ENCODE measurements around the gene SELP. TPM values are rescaled to one million over a fixed set of nuclear protein-coding genes. Genes with fewer than 3 reads are reported as not detected.

SELP gene
- total RNA-seq, 1 donor from 2014 or later = 1.4 TPM

GRCh38 chr1:169576241-169576934 is 53.5 kb downstream of the SELP start:
- no peak for DNase-seq

- DNase-seq = no peak
Observed at GRCh38 chr1:169574336-169574735, 55.6 kb downstream of the SELP start.

DNA sequence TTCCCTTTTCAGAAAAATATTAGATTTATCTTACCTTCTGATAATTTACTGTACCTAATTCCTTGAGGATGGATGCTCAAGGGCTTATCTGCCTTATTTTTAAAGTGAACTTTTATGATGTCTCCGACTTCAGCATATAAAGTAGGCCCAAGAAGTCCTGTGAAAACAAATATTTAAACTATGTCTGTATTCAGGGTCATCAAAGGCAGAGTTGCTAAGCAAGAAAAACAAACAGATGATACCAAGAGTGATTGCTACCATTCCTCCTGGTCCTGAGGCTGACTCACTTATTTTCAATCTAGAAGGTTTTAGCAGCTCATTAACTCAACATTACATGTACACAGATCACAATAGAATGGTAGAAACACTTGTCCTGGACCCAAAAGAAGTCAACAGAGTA is 57.7 kb downstream of the SELP start:
- DNase-seq = no peak

DNA sequence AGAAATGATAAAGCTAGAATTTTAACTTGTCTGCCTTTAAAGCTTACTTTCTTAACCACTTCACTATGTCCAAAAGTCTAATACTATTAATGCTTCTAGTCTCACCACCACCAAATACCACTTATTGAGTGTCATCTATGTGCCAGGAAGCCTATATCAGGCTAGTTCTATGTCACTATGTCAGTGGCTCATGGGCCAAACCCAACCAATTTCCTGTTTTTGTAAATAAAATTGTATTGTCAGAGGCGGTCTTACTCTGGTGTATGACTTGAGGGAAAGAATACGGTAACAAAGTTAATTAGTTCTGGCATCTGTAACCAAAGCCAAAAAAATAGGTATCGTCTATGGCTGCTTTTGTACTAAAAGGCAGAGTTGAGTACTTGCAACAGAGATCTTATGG is 58.5 kb downstream of the SELP start:
- no peak for DNase-seq

GRCh38 chr1:169570172-169570574 is 59.8 kb downstream of the SELP start:
- DNase-seq = no peak

- DNase-seq = no peak
Observed at GRCh38 chr1:169568497-169568896, 61.4 kb downstream of the SELP start.

- DNase-seq = no peak
Observed at GRCh38 chr1:169565335-169566271, 64.3 kb downstream of the SELP start.

DNA sequence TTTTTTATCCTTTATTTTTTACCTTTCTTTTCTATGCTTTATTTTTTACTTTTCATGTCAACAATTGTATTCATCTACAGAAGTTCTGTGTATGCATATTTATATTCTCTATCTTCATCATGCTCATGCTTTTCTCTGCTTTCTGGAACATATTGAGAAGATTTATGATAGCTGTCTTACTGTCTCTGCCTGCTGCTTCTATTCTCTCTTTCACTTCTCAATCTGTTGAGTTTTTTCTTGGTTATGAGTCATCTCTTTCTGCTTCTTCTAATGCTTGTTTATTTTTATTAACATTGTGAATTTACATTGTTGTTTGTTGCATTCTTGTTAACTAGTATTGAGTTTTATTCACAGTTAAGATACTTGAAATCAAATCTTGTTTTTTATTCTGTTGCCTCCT is 66.3 kb downstream of the SELP start:
- no peak for DNase-seq

DNA sequence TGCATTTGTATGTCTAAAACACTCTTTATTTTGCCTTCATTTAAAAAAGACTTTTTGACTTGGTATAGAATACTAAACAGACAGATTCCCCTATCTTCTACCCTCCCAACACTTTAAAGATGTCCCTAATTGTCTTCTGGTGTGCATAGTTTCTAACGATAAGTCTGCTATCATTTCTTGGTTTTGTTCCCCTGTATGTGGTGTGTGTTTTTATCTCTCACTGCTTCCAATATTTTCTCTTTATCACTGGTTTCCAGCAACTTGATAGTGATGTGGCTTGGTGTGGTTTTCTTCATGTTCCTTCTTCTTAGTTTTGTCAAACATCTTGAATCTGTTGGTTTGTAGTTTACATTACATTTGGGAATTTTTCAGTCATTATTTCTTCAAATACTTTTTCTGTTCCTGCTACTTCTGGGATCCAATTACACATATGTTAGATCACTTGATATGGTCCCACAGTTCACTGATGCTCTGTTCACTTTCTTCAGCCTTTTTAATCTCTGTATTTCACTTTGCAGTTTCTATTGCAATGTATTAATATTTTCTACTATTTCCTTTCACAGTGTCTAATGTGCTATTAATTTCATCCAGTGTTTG is 66.8 kb downstream of the SELP start:
- DNase-seq = no peak

DNA sequence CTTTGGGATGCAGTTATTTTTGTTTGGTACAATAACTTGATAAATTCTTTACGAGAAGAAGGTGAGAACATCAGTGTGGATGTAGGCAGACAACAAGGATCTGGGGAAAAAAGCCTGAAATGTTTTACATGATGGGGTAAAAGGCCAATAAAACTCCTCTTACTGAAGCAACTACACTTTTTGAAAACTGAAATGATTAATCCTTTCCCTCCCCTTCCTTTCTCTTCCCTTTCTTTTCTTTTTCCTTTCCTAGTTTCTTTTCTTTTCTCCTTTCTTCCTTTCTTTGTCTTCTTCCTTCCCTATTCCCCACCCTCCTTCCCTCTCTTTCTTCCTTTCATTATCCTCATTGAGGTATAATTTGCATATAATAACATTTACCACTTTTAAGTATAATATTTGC is 68.2 kb downstream of the SELP start:
- DNase-seq = no peak

GRCh38 chr1:169557131-169557530 is 72.8 kb downstream of the SELP start:
- no peak for DNase-seq

DNA sequence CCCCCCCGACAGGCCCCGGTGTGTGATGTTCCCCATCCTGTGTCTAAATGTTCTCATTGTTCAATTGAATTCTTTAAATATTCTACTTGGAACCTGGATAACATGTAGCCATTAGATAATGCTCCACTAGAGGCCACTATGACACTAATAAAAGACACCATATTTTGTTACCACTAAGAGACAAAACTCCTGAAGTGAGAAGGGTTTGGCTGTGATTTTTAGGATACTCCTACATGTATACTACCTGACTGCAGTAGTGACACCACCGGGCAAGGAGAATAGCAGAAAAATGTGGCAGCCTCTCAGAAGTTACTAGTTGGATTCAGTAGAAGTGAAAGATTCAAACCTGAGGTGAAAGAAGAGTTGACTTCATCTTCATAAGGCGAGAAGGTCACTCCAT is 79.6 kb downstream of the SELP start:
- DNase-seq = peak; percentile 49

GRCh38 chr1:169548282-169548681 is 81.6 kb downstream of the SELP start:
- DNase-seq = no peak

DNA sequence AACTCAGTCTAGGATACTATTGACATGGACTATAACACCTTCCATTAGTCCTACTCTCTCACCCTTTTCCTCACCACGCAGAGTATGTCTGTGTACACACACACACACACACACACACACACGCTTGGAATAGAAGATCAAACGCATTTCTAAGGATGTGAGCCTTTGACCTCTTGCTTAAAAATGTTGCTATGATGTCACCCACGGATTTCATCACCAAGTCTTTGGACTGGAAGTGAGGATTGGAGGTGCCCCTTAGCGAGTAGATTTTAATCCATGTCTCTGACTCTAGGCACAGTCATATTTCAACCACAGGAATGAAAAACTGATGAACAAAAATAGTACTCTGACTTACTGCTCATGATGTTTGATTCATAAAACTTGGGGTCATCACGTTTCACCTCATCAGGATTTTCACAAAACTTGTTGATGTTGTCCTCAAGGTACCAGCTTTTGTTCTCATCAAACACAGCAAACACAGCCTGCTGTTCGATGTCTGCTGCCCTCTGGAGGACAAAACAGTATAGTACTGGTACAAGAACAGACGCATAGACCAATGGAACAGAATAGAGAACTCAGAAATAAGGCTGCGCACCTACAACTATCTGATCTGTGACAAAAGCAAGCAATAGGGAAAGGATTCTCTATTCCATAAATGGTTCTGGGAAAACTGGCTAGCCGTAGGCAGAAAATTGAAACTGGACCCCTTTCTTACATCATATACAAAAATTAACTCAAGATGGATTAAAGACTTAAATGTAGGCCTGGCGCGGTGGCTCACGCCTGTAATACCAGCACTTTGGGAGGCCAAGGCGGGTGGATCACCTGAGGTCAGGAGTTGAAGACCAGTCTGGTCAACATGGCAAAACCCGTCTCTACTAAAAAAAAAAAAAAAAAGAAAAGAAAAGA is 83.6 kb downstream of the SELP start:
- DNase-seq = peak; percentile 39

DNA sequence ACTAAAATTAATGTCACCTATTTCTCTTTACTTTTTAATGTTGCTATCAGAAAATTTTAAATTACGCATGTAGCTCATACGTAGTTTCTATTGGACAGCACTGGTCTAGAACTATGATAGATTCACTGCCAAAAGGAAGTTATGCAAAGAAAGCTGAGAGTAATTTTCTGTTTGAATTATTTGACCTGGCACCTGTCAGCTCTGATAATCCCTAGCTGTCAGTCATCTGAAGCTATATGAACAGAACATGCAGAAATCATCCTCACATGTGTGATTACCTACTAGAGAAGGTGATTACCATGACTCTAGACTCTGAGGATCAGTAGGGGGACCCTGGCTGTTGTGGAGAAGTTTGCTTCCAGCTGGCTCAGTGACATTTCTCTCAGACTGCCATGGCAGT is 84.5 kb downstream of the SELP start:
- no peak for DNase-seq

DNA sequence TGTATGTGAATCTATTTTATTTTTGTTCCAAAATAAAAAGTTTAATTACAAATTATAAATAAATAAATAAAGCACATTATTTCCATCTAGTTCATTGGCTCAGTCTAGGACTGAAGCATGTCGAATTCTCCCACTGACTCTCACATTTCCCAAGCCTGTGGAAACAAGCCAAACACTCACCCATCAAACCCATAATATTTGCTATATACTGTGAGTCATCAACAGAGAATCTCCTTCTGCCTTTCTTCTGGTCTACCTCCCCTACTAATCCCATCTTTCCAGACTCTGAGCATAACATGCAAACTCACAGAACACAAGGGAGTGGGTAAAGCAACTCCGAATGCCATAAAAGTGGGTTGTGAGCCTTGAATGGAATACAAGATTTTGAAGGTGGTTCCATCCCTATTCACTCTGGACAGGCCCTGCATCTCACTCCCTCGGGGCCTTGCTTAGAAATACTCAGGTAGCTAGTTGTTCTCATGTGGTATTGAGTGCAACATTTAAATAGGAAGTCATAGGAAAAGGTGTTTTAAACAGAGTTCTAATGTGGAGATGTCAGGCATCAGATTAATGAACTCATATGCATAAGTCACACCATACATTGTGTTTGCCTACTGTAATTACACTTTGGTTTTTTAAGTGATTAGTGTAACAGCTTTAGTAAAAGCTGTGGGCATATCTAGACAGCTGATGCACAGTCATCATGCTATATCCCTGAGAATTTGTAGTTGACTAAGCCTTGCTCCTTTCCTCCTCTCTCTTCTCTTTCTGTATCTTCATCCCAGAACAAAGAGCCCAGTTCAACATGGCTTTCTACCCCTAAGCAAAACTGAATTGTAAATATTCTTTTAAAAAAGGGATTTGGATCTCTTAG is 90.7 kb downstream of the SELP start:
- no peak for DNase-seq

Other genes starting within 250 kb of the SELP start
- 0.30 TPM for gene CCDC181, start 202.7 kb downstream of the SELP start, total RNA-seq
- 23.9 TPM for gene SLC19A2, start 144.2 kb downstream of the SELP start, total RNA-seq
- gene F5, start 43.6 kb downstream of the SELP start, total RNA-seq = 0.89 TPM
- gene SELL, start 81.5 kb upstream of the SELP start, total RNA-seq = 12.3 TPM
- gene SELE, start 104.0 kb upstream of the SELP start, total RNA-seq = 14.0 TPM
- gene METTL18, start 164.8 kb upstream of the SELP start, total RNA-seq = 7.6 TPM

Measured in skin of body (tissue), 2 donors.